ENCODE results near the gene LIPC. TPM values are rescaled to one million over a fixed set of nuclear protein-coding genes. Genes with fewer than 3 reads are reported as not detected.

Gene LIPC
- polyA plus RNA-seq, 1 of the 3 experiments (the other 2 are of a cell fraction): not detected

DNA sequence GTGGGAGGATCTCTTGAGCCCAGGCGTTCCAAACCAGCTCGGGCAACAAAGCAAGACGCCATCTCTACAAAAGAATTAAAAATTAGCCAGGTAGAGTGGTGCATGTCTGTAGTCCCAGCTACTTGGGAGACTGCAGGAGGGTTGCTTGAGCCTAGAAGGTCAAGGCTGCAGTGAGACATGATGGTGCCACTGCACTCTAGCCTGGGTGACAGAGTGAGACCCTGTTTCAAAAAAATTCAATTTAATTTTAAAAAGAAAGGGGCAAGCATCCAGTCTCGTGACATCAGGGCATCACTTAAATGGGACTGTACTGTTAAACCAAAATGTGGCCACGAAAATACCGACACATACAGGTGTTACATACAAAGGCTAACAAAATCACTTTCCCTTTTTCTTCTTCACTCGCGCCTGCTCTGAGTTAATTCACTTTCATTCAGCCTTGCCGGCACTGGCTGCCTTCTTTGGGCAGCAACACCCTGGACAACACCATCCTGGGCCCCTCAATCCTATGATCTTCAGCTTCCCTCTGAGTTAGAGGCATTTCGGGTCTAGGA lies 121.7 kb downstream of the LIPC start (continued):
- TF ChIP-seq REST (IDR thresholded peaks at IDR 0.05; ENCODE audit: low read depth, low read length): no peak
- no peak for TF ChIP-seq CHD2 (IDR thresholded peaks at IDR 0.05; ENCODE audit: low read length, partially characterized antibody)
- no peak for TF ChIP-seq RCOR1 (IDR thresholded peaks at IDR 0.05; ENCODE audit: low read length)
- TF ChIP-seq, protein P1, sequence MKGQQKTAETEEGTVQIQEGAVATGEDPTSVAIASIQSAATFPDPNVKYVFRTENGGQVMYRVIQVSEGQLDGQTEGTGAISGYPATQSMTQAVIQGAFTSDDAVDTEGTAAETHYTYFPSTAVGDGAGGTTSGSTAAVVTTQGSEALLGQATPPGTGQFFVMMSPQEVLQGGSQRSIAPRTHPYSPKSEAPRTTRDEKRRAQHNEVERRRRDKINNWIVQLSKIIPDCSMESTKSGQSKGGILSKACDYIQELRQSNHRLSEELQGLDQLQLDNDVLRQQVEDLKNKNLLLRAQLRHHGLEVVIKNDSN (IDR thresholded peaks at IDR 0.05; ENCODE audit: borderline replicate concordance, low read depth): no peak

- Histone ChIP-seq H3K9me2 (no peaks in the 10 kb centered on the region), H3K9ac (no peak overlapping the region), H4K20me1 (ENCODE audit: insufficient read depth) (no peaks in the 10 kb centered on the region), H3K27me3 (ENCODE audit: insufficient read depth) (no peaks in the 10 kb centered on the region; the same call in 1 of the 2 replicates), H3K4me3 (ENCODE audit: low read depth in 2 of 2, low read length in 1 of 2) (no peak overlapping the region), H3F3A (replicated peaks; ENCODE audit: insufficient read depth) (no peaks in the 10 kb centered on the region), H3K4me2 (no peak overlapping the region), H3K36me3 (replicated peaks in 1 of 2; ENCODE audit: control insufficient read depth in 1 of 2, insufficient read depth in 2 of 2, low read length in 1 of 2) (no peaks in the 10 kb centered on the region), H2AFZ (ENCODE audit: low read depth) (no peak overlapping the region), H3K4me1 (ENCODE audit: control insufficient read depth in 1 of 2, insufficient read depth in 2 of 2, low read depth in 1 of 2, low read length in 1 of 2) (peaks cover 4 to 5% of the 10 kb centered on the region in 2 experiments; a peak in 1 of 4 replicates), H3K27ac (ENCODE audit: low read depth in 2 of 2, low read length in 1 of 2) (no peak overlapping the region), H3K79me2 (ENCODE audit: insufficient read depth) (no peaks in the 10 kb centered on the region), H3K9me3 (no peaks in the 10 kb centered on the region)
- WGBS (ENCODE audit: low lambda C conversion rate): 89% methylated on average over 5 of the region's 5 CpGs
- ChIA-PET POLR2A (no interaction called here), CTCF (no interaction called here)
- TF ChIP-seq NFIC (IDR thresholded peaks at IDR 0.05; ENCODE audit: borderline replicate concordance) (no peak), RCOR1 (IDR thresholded peaks at IDR 0.05; ENCODE audit: low read length) (no peak), GATA2 (CRISPR knock-in tag; IDR thresholded peaks at IDR 0.05) (no peak)
- TF ChIP-seq, protein P1 (IDR thresholded peaks at IDR 0.05; ENCODE audit: borderline replicate concordance, low read depth): no peak
- DNase-seq: no peak
These were observed 123.0 kb downstream of the LIPC start for GRCh38 chr15:58554758-58555157.
